C4-2B (cell line): ENCODE results near the gene IRF4.

Experiments
- H3K27ac ChIP-seq: fragments of 450-650 bp; 2 replicates; pipeline ENCODE4 v1.5.1; 2017
- ZFX ChIP-seq: fragments of 450-650 bp; IDR thresholded peaks from 2 replicates; pipeline ENCODE4 v1.6.1; 2017
- TF ChIP-seq, protein P1 (sequence below): fragments of 450-650 bp; conservative IDR thresholded peaks from 2 replicates; pipeline ENCODE4 v1.5.1; 2017; ENCODE audit warnings: mild to moderate bottlenecking

The IRF4 gene

GRCh38 chr6:412146-412886, 20.8 kb downstream of the IRF4 start:
- H3K27ac ChIP-seq, result no peak overlapping the region
- TF ChIP-seq, protein P1, sequence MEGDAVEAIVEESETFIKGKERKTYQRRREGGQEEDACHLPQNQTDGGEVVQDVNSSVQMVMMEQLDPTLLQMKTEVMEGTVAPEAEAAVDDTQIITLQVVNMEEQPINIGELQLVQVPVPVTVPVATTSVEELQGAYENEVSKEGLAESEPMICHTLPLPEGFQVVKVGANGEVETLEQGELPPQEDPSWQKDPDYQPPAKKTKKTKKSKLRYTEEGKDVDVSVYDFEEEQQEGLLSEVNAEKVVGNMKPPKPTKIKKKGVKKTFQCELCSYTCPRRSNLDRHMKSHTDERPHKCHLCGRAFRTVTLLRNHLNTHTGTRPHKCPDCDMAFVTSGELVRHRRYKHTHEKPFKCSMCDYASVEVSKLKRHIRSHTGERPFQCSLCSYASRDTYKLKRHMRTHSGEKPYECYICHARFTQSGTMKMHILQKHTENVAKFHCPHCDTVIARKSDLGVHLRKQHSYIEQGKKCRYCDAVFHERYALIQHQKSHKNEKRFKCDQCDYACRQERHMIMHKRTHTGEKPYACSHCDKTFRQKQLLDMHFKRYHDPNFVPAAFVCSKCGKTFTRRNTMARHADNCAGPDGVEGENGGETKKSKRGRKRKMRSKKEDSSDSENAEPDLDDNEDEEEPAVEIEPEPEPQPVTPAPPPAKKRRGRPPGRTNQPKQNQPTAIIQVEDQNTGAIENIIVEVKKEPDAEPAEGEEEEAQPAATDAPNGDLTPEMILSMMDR, result no peak
- TF ChIP-seq ZFX, result no peak

DNA sequence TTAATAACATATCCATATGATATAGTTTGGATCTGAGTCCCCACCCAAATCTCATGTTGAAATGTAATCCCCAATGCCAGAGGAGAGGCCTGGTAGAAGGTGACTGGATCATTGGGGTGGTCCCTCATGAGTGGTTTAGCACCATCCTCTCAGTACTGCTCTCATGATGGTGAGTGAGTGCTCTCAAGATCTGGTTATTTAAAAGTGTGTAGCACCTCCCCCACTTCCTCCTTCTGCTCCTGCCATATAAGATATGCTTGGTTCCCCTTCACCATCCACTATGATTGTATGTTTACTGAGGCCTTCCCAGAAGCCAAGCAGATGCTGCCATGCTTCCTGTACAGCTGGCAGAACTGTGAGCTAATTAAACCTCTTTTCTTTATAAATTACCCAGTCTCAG, 22.9 kb downstream of the IRF4 start:
- no peak for TF ChIP-seq ZFX
- TF ChIP-seq, protein P1, result no peak
- no peak overlapping the region for H3K27ac ChIP-seq

- TF ChIP-seq, protein P1, result no peak
- TF ChIP-seq ZFX, result no peak
Measured at GRCh38 chr6:415087-415486, 23.5 kb downstream of the IRF4 start.

DNA sequence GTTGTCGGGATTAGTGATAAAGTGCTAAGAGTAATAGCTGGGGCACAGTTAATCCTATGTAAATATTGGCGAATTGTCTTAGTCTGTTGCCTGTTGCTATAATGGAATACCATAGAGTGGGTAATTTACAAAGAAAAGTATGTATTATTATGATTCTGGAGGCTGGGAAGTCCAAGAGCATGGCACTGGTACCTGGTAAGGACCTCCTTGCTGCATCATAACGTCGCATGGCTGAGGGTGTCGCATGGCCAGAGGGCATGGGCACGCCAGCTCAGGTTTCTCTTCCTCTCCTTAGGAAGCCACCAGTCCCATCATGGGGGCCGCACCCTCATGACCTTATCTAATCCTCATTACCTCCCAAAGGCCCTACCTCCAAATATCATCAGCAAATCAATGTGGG, 29.7 kb downstream of the IRF4 start:
- TF ChIP-seq, protein P1, result no peak
- no peak for TF ChIP-seq ZFX
- no peak overlapping the region for H3K27ac ChIP-seq

More at GRCh38 chr6:415087-415486, 23.5 kb downstream of the IRF4 start:
- H3K27ac ChIP-seq, result no peak overlapping the region

- no peak for TF ChIP-seq ZFX
- TF ChIP-seq, protein P1, result no peak
- H3K27ac ChIP-seq, result no peak overlapping the region
Measured at GRCh38 chr6:422433-423054, 31.0 kb downstream of the IRF4 start.

- no peak for TF ChIP-seq ZFX
- TF ChIP-seq, protein P1, result no peak
- H3K27ac ChIP-seq, result no peak overlapping the region
Measured at GRCh38 chr6:423055-423798, 31.7 kb downstream of the IRF4 start.
